NCI-H1417 treated with DMSO at 0.1 percent for 48 hours (cell line): ENCODE measurements around the gene MNAT1.
"Not testable (repeated sequence)": the region's sequence is repeated elsewhere in the genome, so short reads cannot be mapped to it uniquely, and the experiment has no call there.

ENCODE experiments used
- DNase-seq: peaks from one replicate; lab custom pipeline; 2025; lab: John Stamatoyannopoulos, UW

The MNAT1 gene

DNA sequence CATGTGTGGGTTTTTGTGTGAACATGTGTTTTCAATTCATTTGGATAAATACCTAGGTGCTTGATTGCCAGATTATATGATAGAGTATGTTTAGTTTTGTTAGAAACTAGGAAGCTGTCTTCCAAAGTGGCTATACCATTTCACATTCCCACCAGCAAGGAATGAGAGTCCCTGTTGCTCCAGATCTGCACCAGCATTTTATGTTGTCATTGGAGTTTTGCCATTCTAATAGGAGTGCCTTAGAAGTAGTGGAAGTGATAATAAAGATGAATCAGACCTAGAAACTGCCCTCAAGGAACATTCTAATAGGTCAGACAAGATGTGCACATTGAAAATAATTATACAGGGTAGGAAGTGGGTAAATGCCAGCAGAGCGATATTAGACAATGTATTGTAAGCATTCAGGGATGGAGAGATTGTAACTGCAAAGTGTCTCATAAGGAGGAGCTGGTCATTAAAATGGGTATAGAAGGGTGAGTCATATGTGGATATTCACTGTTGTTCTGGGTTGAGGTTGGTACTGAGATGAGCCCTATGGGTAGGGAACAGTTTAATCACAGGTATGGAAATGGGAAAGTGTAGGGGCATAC, 71.4 kb downstream of the MNAT1 start:
- no peak for DNase-seq

DNA sequence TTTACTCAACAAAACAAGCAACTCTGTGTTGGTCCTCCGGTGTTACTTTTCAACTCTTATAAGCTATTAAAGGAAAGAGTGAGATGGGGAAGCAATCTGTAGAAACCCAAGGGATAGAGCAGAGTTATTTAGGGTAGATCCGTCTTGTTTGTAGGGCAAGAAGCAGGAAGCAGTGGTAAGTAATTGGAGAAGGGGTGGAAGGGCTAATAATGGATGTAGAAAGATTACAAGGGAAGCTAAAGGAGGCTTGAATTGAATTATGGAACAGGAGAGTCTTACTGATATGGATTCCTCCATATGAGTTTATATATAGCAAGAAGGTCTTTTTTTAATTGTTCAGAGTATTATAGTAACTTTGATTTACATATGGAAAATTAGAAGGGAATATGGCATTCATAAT, 72.7 kb downstream of the MNAT1 start:
- no peak for DNase-seq

- no peak for DNase-seq
Observed at GRCh38 chr14:60807971-60808370, 73.4 kb downstream of the MNAT1 start.

GRCh38 chr14:60812987-60813386, 78.4 kb downstream of the MNAT1 start:
- no peak for DNase-seq

DNA sequence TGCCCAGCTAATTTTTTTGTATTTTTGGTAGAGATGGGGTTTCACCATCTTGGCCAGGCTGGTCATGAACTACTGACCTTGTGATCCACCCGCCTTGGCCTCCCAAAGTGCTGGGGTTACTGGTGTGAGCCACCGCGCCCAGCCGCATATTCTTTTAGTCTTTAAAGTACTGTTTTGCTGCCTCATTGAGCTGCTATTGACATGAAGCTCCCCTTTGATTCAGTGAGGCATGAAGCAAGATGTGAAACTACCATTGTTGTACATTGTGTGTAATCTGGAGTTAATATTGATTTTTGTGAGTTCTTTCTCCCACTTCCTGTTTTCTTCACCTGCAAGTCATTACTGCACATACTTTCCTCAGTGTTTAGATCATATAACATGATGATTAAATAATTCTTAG, 80.8 kb downstream of the MNAT1 start:
- DNase-seq: no peak

DNA sequence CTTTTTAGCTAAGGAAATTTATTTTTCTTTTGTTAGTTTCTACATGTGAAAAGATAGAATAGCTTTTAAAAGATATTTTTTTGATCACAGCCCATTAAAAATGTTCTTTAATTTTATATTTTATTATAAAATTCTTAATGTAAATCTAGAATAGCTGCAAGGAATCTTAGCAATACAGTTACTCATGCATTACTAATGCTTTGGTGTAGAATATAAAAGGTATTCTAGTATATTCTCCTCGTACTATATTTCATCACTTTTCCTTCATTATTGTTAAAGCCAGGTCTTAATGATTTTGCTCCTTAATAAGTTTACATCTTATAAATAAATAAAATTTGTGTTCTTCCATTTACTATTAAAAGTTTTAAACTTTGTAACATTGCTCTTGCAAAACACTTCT, 82.6 kb downstream of the MNAT1 start:
- DNase-seq: no peak

DNA sequence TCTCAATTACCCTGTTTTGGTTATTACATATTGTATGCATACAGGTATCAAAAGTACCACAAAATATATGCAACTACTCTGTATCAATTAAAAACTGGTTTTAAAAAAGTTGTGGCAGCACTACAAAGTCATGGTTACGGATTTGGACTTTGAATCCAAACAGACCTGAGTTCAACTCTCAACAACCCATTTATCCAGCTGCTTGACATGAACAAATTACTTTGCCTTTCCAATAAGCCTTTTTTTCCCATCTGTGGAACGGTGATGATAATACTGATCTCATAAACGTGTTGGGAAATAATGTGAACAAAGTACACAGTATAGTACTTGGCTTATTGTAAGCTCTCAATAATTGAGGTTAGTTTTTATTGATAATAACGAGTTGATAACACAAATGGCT, 85.0 kb downstream of the MNAT1 start:
- DNase-seq: no peak

- no peak for DNase-seq
Observed at GRCh38 chr14:60838601-60839000, 104.0 kb downstream of the MNAT1 start.

- DNase-seq: no peak
Observed at GRCh38 chr14:60839057-60839456, 104.5 kb downstream of the MNAT1 start.

GRCh38 chr14:60839657-60840056, 105.1 kb downstream of the MNAT1 start:
- no peak for DNase-seq

DNA sequence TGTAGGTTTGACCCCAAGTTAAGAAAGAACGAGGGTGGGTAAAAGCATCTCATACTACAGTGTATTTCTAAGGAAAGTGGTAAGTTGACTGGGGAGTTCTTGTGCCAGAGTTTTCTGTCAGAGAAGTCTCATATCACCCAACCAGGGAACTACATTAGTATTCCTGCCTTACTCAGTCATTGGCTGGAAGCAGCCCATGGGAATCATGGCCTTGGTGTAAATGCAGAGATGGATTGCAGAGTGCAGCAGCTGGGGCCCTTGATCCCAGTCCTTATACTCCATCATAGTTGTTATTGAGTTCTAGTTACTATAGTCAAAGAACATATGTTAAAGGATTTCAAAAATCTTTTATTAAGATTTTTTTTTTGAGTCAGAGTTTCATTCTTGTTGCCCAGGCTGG, 105.8 kb downstream of the MNAT1 start:
- DNase-seq: no peak

- DNase-seq: no peak
Observed at GRCh38 chr14:60845523-60845922, 111.0 kb downstream of the MNAT1 start.

DNA sequence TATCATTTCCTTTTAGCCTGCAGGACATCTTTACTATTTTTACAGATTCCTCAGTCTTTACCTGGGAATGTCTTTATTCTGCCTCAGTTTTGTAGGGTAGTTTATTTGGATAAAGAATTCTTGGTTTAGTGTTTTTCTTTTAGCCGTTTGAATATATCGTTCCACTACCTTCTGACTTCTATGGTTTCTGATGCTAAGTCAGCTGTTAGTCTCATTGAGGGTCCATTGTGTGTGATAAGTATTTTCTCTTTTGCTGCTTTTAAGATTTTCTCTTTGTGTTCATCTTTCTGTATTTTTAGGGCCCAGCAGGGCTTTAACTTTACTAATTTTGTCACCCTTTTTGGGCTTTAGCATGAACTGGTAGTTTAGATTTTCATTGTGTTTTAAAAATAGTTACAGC, 113.5 kb downstream of the MNAT1 start:
- no peak for DNase-seq

GRCh38 chr14:60851692-60852091, 117.1 kb downstream of the MNAT1 start:
- DNase-seq: not testable (repeated sequence)

DNA sequence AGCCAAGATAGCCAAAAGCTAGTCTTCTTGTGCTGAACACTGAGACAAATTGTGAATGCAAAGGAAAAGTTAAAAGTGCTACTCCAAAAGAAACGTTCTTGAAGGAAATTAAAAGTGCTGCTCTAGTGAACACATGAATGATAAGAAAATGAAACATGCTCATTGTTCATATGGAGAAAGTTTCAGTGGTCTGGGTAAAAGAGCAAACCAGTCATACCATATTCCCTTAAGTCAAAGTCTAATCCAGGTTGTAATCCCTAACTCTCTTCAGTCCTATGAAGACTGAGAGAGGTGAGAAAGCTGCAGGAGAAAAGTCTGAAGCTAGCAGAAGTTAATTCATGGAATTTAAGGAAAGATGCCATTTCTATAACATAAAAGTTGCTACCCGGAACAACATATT, 121.5 kb downstream of the MNAT1 start:
- no peak for DNase-seq

DNA sequence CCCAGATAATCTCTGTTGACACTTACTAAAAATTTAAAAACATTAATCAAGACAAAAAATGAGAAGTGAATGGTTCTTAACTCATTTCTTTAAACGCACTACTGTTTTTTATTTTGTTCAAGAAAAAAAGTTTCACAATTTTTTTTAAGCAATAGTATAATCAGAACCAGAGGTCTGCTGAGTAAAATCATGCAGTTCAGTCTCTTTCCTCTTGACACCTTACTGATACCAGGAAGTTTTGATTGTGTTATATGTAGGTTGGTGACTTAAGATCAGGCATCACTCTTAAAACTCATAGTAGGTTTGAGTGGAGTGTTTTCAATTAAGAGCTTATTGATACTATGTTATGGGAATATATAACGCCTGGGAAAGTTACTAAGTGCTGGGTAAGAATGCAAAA, 125.0 kb downstream of the MNAT1 start:
- DNase-seq: no peak

- DNase-seq: no peak
Observed at GRCh38 chr14:60861545-60862140, 127.1 kb downstream of the MNAT1 start.

DNA sequence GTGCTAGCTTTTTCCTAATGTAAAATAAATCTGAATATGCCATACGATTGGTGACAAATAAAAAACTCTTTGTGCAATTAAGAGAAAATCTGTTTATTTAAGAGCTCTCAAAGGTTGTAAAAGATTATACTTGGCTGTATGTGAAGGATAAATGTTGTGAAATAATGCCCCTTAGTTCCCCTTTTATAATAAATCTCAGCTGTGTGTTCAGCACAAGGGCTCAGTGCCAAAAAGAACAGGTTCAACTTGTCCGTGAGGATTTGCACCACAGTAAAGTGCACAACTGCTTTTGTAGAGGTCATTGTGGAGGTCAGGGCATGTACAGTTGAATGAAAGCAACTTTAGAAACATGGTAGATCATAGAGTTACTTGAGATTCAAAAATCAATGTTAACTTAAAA, 127.7 kb downstream of the MNAT1 start:
- DNase-seq: peak; percentile 31

DNA sequence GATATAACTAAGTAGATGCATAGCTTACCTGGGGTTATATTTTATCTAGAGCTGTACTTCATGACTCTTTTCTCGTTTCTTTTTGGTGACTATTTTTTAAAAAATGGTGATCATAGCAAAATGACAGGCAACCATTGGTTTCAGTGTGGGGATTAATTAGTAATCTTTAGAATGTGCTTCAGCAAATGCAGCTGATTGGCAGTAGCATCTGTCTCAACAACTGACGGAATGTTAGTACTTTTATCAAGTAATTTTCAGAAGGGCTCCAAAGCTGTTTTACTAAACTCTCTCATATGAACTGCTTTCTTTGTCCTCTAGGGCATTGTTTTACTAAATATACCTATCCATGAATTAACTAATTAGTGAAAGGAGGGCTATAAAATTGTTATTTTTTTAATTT, 128.7 kb downstream of the MNAT1 start:
- DNase-seq: no peak

GRCh38 chr14:60865378-60866127, 131.0 kb downstream of the MNAT1 start:
- DNase-seq: no peak

DNA sequence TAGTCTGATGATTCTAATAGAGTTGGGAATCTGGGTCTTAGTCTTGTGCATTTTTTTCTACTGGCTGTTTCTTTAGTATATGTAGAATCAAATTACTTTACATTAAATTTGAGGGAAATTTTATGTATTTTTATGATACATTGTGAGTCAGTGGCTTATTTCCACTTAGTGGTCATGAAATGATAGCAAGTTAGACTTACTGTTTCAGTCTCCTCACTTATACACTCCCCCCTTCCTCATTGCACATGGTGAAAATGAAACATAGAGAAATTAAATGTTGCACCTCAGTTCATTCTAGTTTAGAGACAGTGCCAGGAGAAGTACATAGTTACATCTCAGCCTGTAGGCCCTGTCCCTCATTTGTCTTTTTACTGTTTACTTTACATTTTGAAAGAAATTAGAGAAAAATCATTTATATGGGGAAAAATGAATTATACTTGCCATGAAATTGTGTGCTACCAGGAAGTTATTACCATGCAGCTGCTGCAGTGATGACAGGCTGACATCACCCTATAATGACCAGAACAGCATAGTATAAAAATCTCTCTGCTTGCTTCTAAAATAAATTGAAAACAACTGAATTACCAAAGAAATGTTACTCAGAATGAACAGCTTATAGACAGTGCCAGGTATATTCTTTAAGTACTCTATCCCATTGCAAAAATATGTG, 133.1 kb downstream of the MNAT1 start:
- no peak for DNase-seq

DNA sequence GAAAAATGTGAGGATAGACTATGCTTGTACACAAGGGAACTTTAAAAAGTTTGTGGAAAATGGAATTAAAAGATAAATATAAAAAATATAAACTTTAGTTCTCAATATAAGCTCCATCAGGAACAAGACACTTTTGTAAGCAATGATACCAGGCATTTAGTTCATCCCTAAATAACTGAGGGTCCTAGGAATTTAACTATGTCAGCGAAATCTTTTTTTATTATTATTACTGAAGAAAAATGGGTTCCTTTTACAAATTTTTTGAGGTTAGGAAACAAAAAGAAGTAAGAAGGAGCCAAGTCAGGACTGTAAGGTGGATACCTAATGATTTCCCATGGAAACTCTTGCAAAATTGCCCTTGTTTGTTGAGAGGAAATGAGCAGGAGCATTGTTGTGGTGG, 143.6 kb downstream of the MNAT1 start:
- no peak for DNase-seq

DNA sequence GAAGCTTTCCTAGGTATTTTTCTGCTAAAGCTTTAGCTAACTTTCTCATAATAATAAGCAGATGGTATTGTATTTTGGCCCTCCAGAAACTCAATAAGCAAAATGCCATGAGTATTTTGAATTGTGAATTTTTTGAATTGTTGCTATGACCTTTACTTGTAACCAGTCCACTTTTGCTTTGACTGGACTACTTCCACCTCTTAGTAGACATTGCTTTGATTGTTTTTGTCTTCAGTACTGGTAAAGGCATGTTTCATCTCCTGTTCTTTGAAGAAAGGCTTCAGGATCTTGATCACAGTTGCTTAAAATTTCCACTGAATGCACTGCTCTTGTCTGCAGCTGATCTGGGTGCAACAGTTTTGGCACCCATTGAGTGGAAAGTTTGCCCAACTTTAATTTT, 144.0 kb downstream of the MNAT1 start:
- DNase-seq: no peak
